Mucosa of descending colon (tissue), 3 donors: ENCODE data around the gene CNTNAP3B. TPM values are rescaled to one million over a fixed set of nuclear protein-coding genes. Genes with fewer than 3 reads are reported as not detected.
"Not testable (repeated sequence)": the region's sequence is repeated elsewhere in the genome, so short reads cannot be mapped to it uniquely, and the experiment has no call there.

ENCODE experiments used
- ATAC-seq: fragments of 200-7000 bp; cut with Tn5 transposase; one replicate; pipeline ENCODE4 v1.9.1; 2020; ENCODE audit warnings: mild to moderate bottlenecking, moderate library complexity
- DNase-seq, 3 donors: peaks; one replicate each; pipeline ENCODE4 v3.0.0-alpha.2; 2020
- H3K36me3 ChIP-seq: fragments of 200-600 bp; one replicate; pipeline ENCODE4 v1.8.0; 2021; ENCODE audit warnings: low read depth, mild to moderate bottlenecking
- H3K4me1 ChIP-seq: fragments of 200-600 bp; one replicate; pipeline ENCODE4 v1.8.0; 2021; ENCODE audit warnings: low read depth, mild to moderate bottlenecking
- H3K4me3 ChIP-seq: fragments of 200-600 bp; one replicate; pipeline ENCODE4 v1.8.0; 2021; ENCODE audit warnings: mild to moderate bottlenecking
- H3K9me3 ChIP-seq: fragments of 200-600 bp; one replicate; pipeline ENCODE4 v1.8.0; 2021; ENCODE audit warnings: mild to moderate bottlenecking
- intact Hi-C, 2 donors: fragments of 100-400 bp; cut with DNase I in 1 of 2; cut with micrococcal nuclease in 1 of 2; formaldehyde crosslinking; loops; one replicate each; pipeline versions ENCODE4 v1.11.0 to v1.11.1; 2022; cut with DNase I, micrococcal nuclease
- long read RNA-seq, 2 donors: library from polyadenylated mRNA; unstranded; transcript quantifications; one replicate each; pipeline ENCODE4 v2.0.0, GENCODE V29; 2019 to 2021
- total RNA-seq, 3 donors: library from RNA; stranded (reverse); fragmentation: NEBNext Ultra II Directional in 2 of 3; extraction: Animal tissue kit (Norgen Biotek cat#: 25700) in 2 of 3; gene quantifications; one replicate each; pipeline versions ENCODE4 v1.2.1 to v1.2.4, GENCODE V29; 2021 to 2023
- donor health status: DM: no; HTN: no; CAD: no; lungs with moderate emphysema.
- donor health status: DM: no; HTN: no; CAD: no.
- donor health status: DM: no; HTN: yes; CAD: no.

CNTNAP3B gene
- total RNA-seq: 10 to 100 TPM in 1 of 3 donors, 1 to 10 TPM in 2; 1.5 to 21.7 (median 4.9) TPM
- long read RNA-seq, donor 1, partial matches to known transcripts: 2 of 3 reads
- long read RNA-seq, donor 1, other reads (novel, unspliced or antisense): 1 of 3 reads
- long read RNA-seq, donor 2: 0 reads

- DNase-seq: peak in 1 of 3 donors; percentile 31
- H3K4me1 ChIP-seq, H3K9me3 ChIP-seq, H3K36me3 ChIP-seq, intact Hi-C loops, H3K4me3 ChIP-seq, ATAC-seq: not testable (repeated sequence)
These were observed at the start of gene CNTNAP3B for GRCh38 chr9:42129073-42129729. Gene CNTNAP3B, minus strand, starts transcription at chr9:42129426. Its CDS starts 332 bp downstream, at chr9:42129094.

GRCh38 chr9:42160299-42160698, 31.1 kb upstream of the CNTNAP3B start:
- H3K9me3 ChIP-seq, ATAC-seq, H3K4me3 ChIP-seq, H3K36me3 ChIP-seq, intact Hi-C loops, H3K4me1 ChIP-seq: not testable (repeated sequence)
- peak in 1 of 3 donors; percentile 5 for DNase-seq

GRCh38 chr9:42127056-42127841, 2.0 kb downstream of the CNTNAP3B start:
- ATAC-seq, intact Hi-C loops, H3K36me3 ChIP-seq, H3K4me3 ChIP-seq, H3K9me3 ChIP-seq, H3K4me1 ChIP-seq, DNase-seq: not testable (repeated sequence)

- not testable (repeated sequence) for DNase-seq, H3K4me1 ChIP-seq
- ATAC-seq: peak; percentile 33
These were observed 8.2 kb downstream of the CNTNAP3B start for GRCh38 chr9:42121007-42121406.

GRCh38 chr9:42095929-42096328, 33.3 kb downstream of the CNTNAP3B start:
- H3K4me1 ChIP-seq, H3K36me3 ChIP-seq, H3K4me3 ChIP-seq, ATAC-seq, intact Hi-C loops, H3K9me3 ChIP-seq: not testable (repeated sequence)
- peak in 1 of 3 donors; percentile 29 for DNase-seq

More at GRCh38 chr9:42121007-42121406, 8.2 kb downstream of the CNTNAP3B start:
- H3K4me3 ChIP-seq, H3K9me3 ChIP-seq, intact Hi-C loops, H3K36me3 ChIP-seq: not testable (repeated sequence)

- H3K4me1 ChIP-seq, H3K9me3 ChIP-seq, intact Hi-C loops, H3K4me3 ChIP-seq, DNase-seq, H3K36me3 ChIP-seq, ATAC-seq: not testable (repeated sequence)
These were observed 44.7 kb downstream of the CNTNAP3B start for GRCh38 chr9:42084559-42084952.

GRCh38 chr9:42083877-42084558, 45.2 kb downstream of the CNTNAP3B start:
- H3K36me3 ChIP-seq, H3K4me3 ChIP-seq, ATAC-seq, H3K9me3 ChIP-seq, H3K4me1 ChIP-seq, DNase-seq, intact Hi-C loops: not testable (repeated sequence)

- H3K4me3 ChIP-seq, intact Hi-C loops, ATAC-seq, DNase-seq, H3K4me1 ChIP-seq, H3K9me3 ChIP-seq, H3K36me3 ChIP-seq: not testable (repeated sequence)
These were observed 48.9 kb downstream of the CNTNAP3B start for GRCh38 chr9:42080376-42080775.

- H3K9me3 ChIP-seq, H3K4me3 ChIP-seq, H3K36me3 ChIP-seq, intact Hi-C loops, DNase-seq, H3K4me1 ChIP-seq: not testable (repeated sequence)
- ATAC-seq: peak; percentile 23
These were observed 54.4 kb downstream of the CNTNAP3B start for GRCh38 chr9:42074868-42075267.

GRCh38 chr9:42071026-42071425, 58.2 kb downstream of the CNTNAP3B start:
- ATAC-seq, H3K4me3 ChIP-seq: not testable (repeated sequence)

GRCh38 chr9:42070035-42070799, 59.0 kb downstream of the CNTNAP3B start:
- DNase-seq, intact Hi-C loops, H3K4me1 ChIP-seq, H3K36me3 ChIP-seq, H3K9me3 ChIP-seq, ATAC-seq, H3K4me3 ChIP-seq: not testable (repeated sequence)

More at GRCh38 chr9:42071026-42071425, 58.2 kb downstream of the CNTNAP3B start:
- H3K4me1 ChIP-seq, intact Hi-C loops, H3K9me3 ChIP-seq, H3K36me3 ChIP-seq, DNase-seq: not testable (repeated sequence)

- ATAC-seq: peak; percentile 79
These were observed 75.4 kb downstream of the CNTNAP3B start for GRCh38 chr9:42053874-42054273.

GRCh38 chr9:42050701-42051100, 78.5 kb downstream of the CNTNAP3B start:
- H3K9me3 ChIP-seq, DNase-seq, intact Hi-C loops, ATAC-seq, H3K4me3 ChIP-seq, H3K4me1 ChIP-seq, H3K36me3 ChIP-seq: not testable (repeated sequence)

More at GRCh38 chr9:42053874-42054273, 75.4 kb downstream of the CNTNAP3B start:
- DNase-seq, H3K4me1 ChIP-seq, H3K9me3 ChIP-seq, H3K36me3 ChIP-seq, H3K4me3 ChIP-seq, intact Hi-C loops: not testable (repeated sequence)
